ENCODE data around the gene OR51G2. TPM values are rescaled to one million over a fixed set of nuclear protein-coding genes. Genes with fewer than 3 reads are reported as not detected.
"Not testable (repeated sequence)": the region's sequence is repeated elsewhere in the genome, so short reads cannot be mapped to it uniquely, and the experiment has no call there.

OR51G2 gene
- polyA plus RNA-seq = not detected

DNA sequence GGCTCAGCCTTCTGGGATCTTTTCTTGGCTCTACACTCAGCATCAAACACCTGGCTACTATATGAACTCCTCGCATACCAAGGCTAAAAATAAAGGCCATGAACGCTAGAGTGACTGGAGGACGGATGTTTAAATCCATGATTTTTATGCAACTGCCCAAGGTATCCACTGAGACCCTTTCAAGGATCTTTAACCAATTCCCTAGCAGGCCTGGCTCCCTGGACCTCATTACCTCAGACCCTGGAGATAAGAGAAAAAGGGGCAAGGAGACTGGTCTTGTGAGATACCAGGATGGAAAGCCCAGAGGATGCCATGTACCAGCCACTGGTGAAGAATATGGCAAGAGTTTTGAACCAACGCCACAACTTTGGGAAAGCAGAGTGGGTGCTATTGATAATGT lies at the start of gene OR51G2:
TSS of gene OR51G2 (minus strand) at position 101 of the 400 bp plus-strand sequence. CDS start 3,687 bp downstream, outside the sequence.
- WGBS, 3 donors = 77 to 87% (median 82%) methylated on average over 4 of the region's 4 CpGs
- H3K27ac ChIP-seq (ENCODE audit: low read depth, low read length) = no peak within 1 kb of the TSS

DNA sequence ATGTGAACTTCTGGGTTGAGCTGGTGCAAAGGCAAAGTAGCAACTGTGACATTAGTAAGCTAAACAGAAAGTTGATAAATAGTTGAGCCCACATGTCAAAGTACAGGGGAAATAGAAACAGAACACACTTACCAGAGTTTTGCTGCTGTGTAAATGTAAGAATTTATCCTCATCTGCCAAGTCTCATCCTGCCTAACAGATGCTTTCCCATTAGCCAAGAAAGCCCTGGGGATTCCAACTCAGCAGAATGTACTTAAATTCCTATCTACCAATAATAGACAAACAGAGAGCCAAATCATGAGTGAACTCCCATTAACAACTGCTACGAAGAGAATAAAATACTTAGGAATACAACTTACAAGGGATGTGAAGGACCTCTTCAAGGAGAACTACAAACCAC lies 43.7 kb upstream of the OR51G2 start:
- H3K27ac ChIP-seq (ENCODE audit: low read depth, low read length) = no peak overlapping the region
- 45 to 69% (median 47%) methylated on average over 1 of the region's 1 CpG for WGBS, 3 donors

- no peak overlapping the region for H3K27ac ChIP-seq (ENCODE audit: low read depth, low read length)
- 58 to 83% (median 80%) methylated on average over 3 of the region's 3 CpGs for WGBS, 3 donors
These were observed 41.7 kb upstream of the OR51G2 start for GRCh38 chr11:4960877-4961276.

DNA sequence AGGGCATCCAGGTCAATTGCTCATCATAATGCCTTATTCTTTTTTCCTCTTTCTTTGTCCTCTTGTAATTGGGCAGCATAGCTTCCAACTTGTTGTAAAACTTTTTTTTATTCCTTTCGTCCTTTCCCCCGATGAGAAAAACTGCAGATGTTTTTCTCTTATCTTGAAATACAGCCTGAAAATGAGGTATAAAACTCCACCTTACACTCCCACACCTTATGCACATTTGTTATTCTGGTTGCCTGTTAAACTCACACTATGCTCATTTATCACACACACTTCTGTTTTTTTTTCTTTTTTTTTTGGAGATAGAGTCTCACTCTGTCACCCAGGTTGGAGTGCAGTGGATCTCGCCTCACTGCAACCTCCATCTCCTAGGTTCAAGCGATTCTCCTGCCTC lies 38.2 kb upstream of the OR51G2 start:
- 39 to 73% (median 66%) methylated on average over 4 of the region's 4 CpGs for WGBS, 3 donors
- no peak overlapping the region for H3K27ac ChIP-seq (ENCODE audit: low read depth, low read length)

DNA sequence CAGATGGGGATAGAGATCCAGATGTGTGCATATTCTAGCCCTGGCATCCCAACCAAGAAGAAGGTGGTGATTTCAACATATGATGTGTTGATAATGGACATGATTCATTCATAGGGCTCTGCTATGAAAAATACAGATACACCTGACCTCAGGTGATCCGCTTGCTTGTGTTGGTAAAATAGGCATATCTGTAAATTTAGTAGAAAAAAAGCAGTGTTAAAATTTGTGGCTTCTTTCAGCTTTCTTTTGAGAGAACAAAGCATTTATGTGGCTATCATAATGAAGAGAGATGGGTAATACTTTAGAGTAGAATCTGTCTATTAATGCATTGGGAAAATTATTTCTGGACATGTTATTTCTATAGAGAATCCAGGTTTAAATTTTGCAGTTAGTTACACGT lies 36.5 kb upstream of the OR51G2 start, which contains the start of gene OR51A2:
TSS of gene OR51A2 (minus strand) at position 101 of the 400 bp plus-strand sequence. CDS start at position 101, 0 bp downstream.
- 64 to 88% (median 71%) methylated on average over 2 of the region's 2 CpGs for WGBS, 3 donors
- H3K27ac ChIP-seq (ENCODE audit: low read depth, low read length) = not testable (repeated sequence)

GRCh38 chr11:4947505-4947904 lies 28.4 kb upstream of the OR51G2 start, which contains the start of gene OR51A4:
TSS of gene OR51A4 (minus strand) at chr11:4947605. CDS start at chr11:4947100, 505 bp downstream.
- H3K27ac ChIP-seq (ENCODE audit: low read depth, low read length) = no peak within 1 kb of the TSS

DNA sequence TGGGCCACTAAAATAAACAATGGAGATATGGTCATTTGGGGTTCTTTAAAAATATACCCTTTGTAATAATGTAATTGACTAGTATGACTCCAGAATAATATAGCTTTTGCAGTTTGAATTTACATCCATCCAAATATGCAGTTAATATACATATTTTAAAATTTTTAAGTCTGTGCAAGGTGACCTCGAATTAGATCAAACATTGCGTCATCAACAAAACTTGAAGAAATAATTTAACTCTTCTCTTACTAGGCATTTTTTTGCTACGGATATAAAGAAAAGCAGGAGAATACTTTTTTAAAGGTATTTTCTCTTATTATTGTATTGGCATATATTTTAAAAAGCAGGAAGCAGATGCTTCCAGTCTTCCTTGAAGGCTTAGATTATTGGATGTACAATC lies 17.6 kb upstream of the OR51G2 start:
- WGBS, 3 donors = 51 to 80% (median 76%) methylated on average over 3 of the region's 3 CpGs

DNA sequence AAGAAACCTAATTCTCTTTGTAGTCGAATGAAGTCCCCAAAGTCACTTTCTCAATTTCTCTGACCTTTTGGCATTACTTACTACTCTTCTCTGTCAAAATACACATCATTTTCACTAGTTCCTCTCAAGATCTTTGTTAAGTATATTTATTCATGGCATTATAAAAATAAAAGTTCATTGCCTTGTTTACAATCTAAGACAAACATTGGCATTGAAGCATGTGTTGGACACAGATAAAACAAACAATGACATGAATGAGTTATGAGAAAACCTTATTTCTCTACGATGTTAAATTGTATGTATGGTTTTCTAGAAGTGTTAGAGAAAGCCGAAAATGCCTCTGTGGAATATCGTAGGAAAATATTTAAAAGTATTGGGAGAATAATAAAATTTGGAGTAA lies 13.6 kb upstream of the OR51G2 start:
- WGBS, 3 donors = 74 to 86% (median 84%) methylated on average over 4 of the region's 4 CpGs
- no peak overlapping the region for H3K27ac ChIP-seq (ENCODE audit: low read depth, low read length)

More for the DNA sequence above, 17.6 kb upstream of the OR51G2 start:
- no peak overlapping the region for H3K27ac ChIP-seq (ENCODE audit: low read depth, low read length)

DNA sequence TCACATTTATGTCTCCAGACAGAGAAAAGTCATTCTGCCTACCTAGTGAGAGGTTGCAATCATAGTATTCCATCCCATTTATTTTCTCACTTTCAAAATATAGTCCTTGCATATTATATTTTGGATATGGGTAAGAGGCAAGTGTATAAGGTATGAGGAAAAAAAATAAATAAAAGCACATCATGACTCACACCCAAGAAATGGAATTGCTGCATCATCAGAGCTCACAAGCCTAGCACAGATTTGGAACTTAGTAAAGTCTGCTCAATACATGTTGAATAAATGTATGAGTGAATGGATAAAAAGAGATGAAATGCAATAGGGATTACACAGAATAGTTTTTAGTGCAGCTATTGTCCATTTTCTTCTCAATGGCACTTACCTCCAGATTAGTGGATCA lies 7.5 kb upstream of the OR51G2 start:
- H3K27ac ChIP-seq (ENCODE audit: low read depth, low read length) = no peak overlapping the region

DNA sequence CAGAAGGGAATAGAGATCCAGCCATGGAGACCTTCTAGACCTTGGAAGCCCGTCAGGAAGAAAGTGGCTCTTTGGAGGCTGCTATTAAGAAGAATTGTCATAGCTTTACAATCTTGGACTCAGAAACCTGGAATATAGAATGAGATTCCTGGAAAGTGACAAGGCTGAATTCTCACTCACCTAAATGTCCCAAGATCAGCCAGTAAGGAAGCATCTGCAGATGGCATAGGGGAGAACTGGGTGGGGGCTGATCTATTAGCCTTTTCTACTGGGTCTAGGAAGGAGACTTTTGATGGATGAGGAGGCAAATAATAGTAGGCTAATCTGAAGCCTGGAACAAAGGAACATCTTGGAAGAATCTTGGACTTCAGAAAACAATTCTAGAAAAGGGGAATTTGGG lies 5.1 kb upstream of the OR51G2 start, which contains the start of gene OR51G1:
TSS of gene OR51G1 (minus strand) at position 101 of the 400 bp plus-strand sequence. CDS start at position 101, 0 bp downstream.
- 68 to 82% (median 76%) methylated on average over 1 of the region's 1 CpG for whole genome bisulfite sequencing, 3 donors
- no peak within 1 kb of the TSS for H3K27ac ChIP-seq (ENCODE audit: low read depth, low read length)

DNA sequence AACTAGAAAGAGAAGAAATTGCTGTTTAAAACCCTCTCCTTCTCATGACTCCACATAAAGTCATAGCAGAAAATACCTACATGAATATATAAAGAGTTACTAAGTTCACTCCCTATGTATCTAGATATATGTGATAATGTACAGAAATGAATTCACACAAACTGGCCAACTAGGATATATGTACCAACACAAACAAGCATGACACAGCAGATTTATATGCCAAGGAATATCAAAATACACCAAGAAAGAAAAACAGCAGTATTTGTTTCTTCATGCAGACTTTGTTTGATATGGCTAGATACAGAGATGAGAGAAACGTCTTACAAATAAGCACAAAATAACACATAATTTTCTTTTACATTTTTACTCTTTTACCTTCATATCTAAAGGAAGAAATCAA lies 3.2 kb upstream of the OR51G2 start:
- no peak overlapping the region for H3K27ac ChIP-seq (ENCODE audit: low read depth, low read length)
- 38 to 70% (median 53%) methylated on average over 1 of the region's 1 CpG for WGBS, 3 donors

DNA sequence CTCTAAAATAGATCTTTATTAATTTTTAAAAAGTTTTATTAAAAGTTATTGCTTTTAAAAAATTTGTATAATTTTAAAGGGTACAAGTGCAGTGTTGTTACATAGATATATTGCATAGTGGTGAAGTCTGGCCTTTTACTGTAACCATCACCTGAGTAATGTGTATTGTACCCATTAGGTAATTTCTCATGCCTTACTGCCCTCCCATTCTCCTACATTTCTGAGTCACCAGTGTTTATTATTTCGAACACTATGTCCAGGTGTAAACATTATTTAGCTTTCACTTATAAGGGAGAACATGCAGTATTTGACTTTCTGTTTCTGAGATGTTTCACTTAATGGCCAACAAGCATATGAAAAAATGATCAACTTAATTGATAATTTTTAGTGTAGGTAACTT lies 2.6 kb upstream of the OR51G2 start:
- WGBS, 3 donors = 78 to 86% (median 78%) methylated on average over 1 of the region's 1 CpG
- H3K27ac ChIP-seq (ENCODE audit: low read depth, low read length) = no peak overlapping the region

DNA sequence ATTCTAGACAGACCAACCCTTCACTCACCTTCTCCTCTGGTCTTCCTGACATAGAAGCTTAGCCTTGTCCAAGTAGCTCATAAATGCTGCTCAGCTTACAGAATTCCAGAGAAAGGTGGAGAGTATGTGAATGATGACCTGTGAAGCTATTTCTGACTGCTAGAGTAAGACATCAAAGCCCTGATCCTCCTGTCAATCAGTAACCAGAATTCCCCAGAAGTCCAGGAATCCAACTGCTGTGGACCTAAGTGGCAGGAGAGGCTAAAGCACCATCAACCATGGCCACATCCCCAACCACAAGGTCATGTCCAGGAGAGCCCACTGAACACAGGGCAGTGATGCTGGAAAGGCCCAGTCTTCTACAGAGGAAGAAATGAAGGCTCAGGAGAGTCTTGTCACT lies 2.6 kb downstream of the OR51G2 start:
- no peak overlapping the region for H3K27ac ChIP-seq (ENCODE audit: low read depth, low read length)

DNA sequence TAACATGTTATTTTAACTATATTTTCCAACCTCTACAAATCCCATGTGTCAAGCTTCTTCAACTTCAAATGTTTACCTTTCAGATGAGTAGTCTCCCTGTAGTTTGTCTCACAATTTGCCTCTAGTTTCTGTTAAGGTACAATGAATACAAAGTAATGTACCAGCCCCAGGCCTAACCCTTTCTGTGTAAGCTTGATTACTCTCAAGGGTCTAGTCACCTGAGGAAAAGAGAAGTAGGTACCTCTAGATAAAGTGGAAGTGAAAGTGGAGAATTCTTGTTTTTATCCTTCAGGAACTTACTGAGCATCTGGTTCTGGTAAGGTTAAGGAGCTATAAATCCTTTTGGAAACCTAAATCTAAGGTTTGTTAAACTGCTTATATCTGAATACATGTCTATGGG lies 15.7 kb downstream of the OR51G2 start, which contains the start of gene OR51A7:
TSS of gene OR51A7 (plus strand) at position 300 of the 400 bp plus-strand sequence. CDS start 3,587 bp downstream, outside the sequence.
- no peak within 1 kb of the TSS for H3K27ac ChIP-seq (ENCODE audit: low read depth, low read length)

- H3K27ac ChIP-seq (ENCODE audit: low read depth, low read length) = no peak overlapping the region
- 80 to 88% (median 85%) methylated on average over 1 of the region's 1 CpG for WGBS, 3 donors
These were observed 27.0 kb downstream of the OR51G2 start for GRCh38 chr11:4891996-4892640.

- 86 to 93% (median 88%) methylated on average over 2 of the region's 2 CpGs for WGBS, 3 donors
- no peak overlapping the region for H3K27ac ChIP-seq (ENCODE audit: low read depth, low read length)
These were observed 28.9 kb downstream of the OR51G2 start for GRCh38 chr11:4890279-4890678.

DNA sequence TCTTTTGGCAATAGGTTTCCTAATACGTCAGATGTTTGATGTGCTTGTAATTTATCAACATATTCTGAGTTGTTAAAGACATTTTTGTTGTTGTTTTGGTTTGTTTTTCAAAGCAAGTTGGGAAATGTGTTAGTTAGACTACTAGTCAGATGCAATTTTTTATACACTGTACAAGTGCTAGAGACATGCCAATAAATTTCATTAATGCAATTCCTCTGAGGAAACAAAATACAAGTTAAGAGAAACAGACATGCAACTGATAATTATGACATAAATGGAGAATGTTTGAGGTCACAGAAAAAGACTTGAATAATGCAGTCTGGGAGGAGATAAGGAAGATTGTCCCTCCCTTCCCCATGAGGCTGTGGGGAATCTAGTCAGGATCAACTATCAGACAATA lies 31.6 kb downstream of the OR51G2 start:
- no peak overlapping the region for H3K27ac ChIP-seq (ENCODE audit: low read depth, low read length)
- WGBS, 3 donors = 0% methylated on average over 1 of the region's 1 CpG

GRCh38 chr11:4886186-4886585 lies 33.0 kb downstream of the OR51G2 start:
- 41 to 71% (median 52%) methylated on average over 3 of the region's 3 CpGs for WGBS, 3 donors
- H3K27ac ChIP-seq (ENCODE audit: low read depth, low read length) = no peak overlapping the region

DNA sequence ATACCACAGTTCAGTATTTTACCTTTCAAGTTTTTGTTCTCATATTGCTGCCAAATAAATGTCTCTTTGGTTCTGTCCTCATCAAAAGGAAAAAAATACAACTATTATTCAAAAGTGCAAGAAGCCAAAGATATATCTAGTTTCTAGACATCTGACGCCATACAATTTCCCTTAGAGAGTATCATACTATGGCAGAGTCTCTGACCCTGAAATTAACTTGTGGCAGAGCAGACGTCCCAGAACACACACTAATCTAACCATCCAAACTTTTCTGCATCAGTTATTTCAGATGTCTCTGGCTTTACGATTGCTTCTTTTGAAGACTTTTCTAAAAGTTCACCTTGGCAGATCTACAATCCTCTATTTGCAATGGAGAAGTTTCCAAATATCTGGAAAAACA lies 34.8 kb downstream of the OR51G2 start:
- no peak overlapping the region for H3K27ac ChIP-seq (ENCODE audit: low read depth, low read length)
- WGBS, 3 donors = 65 to 73% (median 66%) methylated on average over 3 of the region's 3 CpGs

- WGBS, 3 donors = 81 to 87% (median 86%) methylated on average over 5 of the region's 5 CpGs
- H3K27ac ChIP-seq (ENCODE audit: low read depth, low read length) = no peak overlapping the region
These were observed 36.6 kb downstream of the OR51G2 start for GRCh38 chr11:4882543-4882942.
